DND-41 (cell line): ENCODE results near the gene ARHGAP26.

Experiments used
- ATAC-seq: fragments of 200-7000 bp; cut with Tn5 transposase; 3 replicates; pipeline ENCODE4 v1.9.1; 2021; ENCODE audit warnings: low read depth; ENCODE audit not compliant: insufficient read depth
- DNase-seq: peaks from one replicate; pipeline ENCODE4 v3.0.0-alpha.2; 2020
- H2AFZ ChIP-seq: 2 replicates; pipeline ENCODE4 v1.6.0; 2012; ENCODE audit warnings: low read depth, low read length
- H3K27ac ChIP-seq: 2 replicates; pipeline ENCODE4 v1.5.1; 2012; ENCODE audit warnings: low read length, inconsistent platforms
- H3K27me3 ChIP-seq: fragments of 200-600 bp; sonication (generic); 2 replicates; pipeline ENCODE4 v1.6.0; 2012; ENCODE audit warnings: low read length, mild to moderate bottlenecking, inconsistent platforms; ENCODE audit not compliant: insufficient read depth, poor library complexity
- H3K36me3 ChIP-seq: 2 replicates; pipeline ENCODE4 v1.5.1; 2012; ENCODE audit warnings: low read length, inconsistent platforms; ENCODE audit not compliant: insufficient read depth
- H3K4me1 ChIP-seq: 2 replicates; pipeline ENCODE4 v1.5.1; 2012; ENCODE audit warnings: mild to moderate bottlenecking, low read length; ENCODE audit not compliant: insufficient read depth
- H3K4me2 ChIP-seq: 2 replicates; pipeline ENCODE4 v1.6.0; 2012; ENCODE audit warnings: mild to moderate bottlenecking, moderate library complexity, low read length, inconsistent platforms; ENCODE audit not compliant: insufficient read depth
- H3K4me3 ChIP-seq, 2 experiments: fragments of 200-600 bp in 1 of 2; shearing (Covaris generic) in 1 of 2; 2 replicates each; pipeline ENCODE4 v1.5.1; 2012 to 2016; ENCODE audit warnings: inconsistent platforms in 2 of 2, low read length in 2 of 2, mild to moderate bottlenecking in 2 of 2, low read depth in 1 of 2, moderate library complexity in 1 of 2
- H3K79me2 ChIP-seq: 2 replicates; pipeline ENCODE4 v1.6.0; 2012; ENCODE audit warnings: low read length, inconsistent platforms; ENCODE audit not compliant: insufficient read depth
- H3K9ac ChIP-seq: 2 replicates; pipeline ENCODE4 v1.6.0; 2012; ENCODE audit warnings: low read depth, mild to moderate bottlenecking, inconsistent platforms, low read length, moderate library complexity
- H3K9me3 ChIP-seq: 2 replicates; pipeline ENCODE4 v1.5.1; 2012; ENCODE audit warnings: low read length, moderate library complexity, mild to moderate bottlenecking, inconsistent platforms; ENCODE audit not compliant: insufficient read depth, severe bottlenecking
- H4K20me1 ChIP-seq: 2 replicates; pipeline ENCODE4 v1.6.0; 2012; ENCODE audit warnings: low read length; ENCODE audit not compliant: insufficient read depth
- CTCF ChIP-seq: IDR thresholded peaks from 2 replicates; pipeline ENCODE4 v1.5.1; 2012; ENCODE audit warnings: borderline replicate concordance, low read length, moderate library complexity, mild to moderate bottlenecking; ENCODE audit not compliant: poor library complexity, severe bottlenecking; ENCODE audit errors: extremely low read depth
- EZH2 ChIP-seq: IDR thresholded peaks from 3 replicates; pipeline ENCODE4 v1.6.1; 2012; ENCODE audit warnings: borderline replicate concordance, low read depth, mild to moderate bottlenecking, moderate library complexity, low read length, inconsistent platforms; ENCODE audit not compliant: severe bottlenecking

The ARHGAP26 gene

GRCh38 chr5:143267186-143267585 lies 497.0 kb downstream of the ARHGAP26 start:
- no peak overlapping the region for H3K4me3 ChIP-seq
- H3K36me3 ChIP-seq = no peaks in the 10 kb centered on the region
- no peak for DNase-seq

GRCh38 chr5:143268388-143268787 lies 498.2 kb downstream of the ARHGAP26 start:
- H3K79me2 ChIP-seq = no peaks in the 10 kb centered on the region
- H4K20me1 ChIP-seq = no peaks in the 10 kb centered on the region
- ATAC-seq (no peak), DNase-seq (no peak)
- H3K9me3 ChIP-seq = peaks cover 7% of the 10 kb centered on the region
- no peak for TF ChIP-seq CTCF
- TF ChIP-seq EZH2 = no peak
- no peaks in the 10 kb centered on the region for H3K4me1 ChIP-seq
- H3K4me2 ChIP-seq = no peak overlapping the region
- H2AFZ ChIP-seq = no peak overlapping the region
- no peak overlapping the region for H3K27ac ChIP-seq
- H3K9ac ChIP-seq = no peak overlapping the region
- H3K36me3 ChIP-seq = no peaks in the 10 kb centered on the region
- no peak overlapping the region for H3K4me3 ChIP-seq
- no peaks in the 10 kb centered on the region for H3K27me3 ChIP-seq

More at GRCh38 chr5:143267186-143267585, 497.0 kb downstream of the ARHGAP26 start:
- Histone ChIP-seq H3K27me3 (no peaks in the 10 kb centered on the region), H3K9ac (no peak overlapping the region), H3K4me2 (no peak overlapping the region), H3K9me3 (peaks cover 7% of the 10 kb centered on the region), H4K20me1 (no peaks in the 10 kb centered on the region), H3K27ac (no peak overlapping the region), H3K4me1 (no peaks in the 10 kb centered on the region), H2AFZ (no peak overlapping the region), H3K79me2 (no peaks in the 10 kb centered on the region)
- ATAC-seq = no peak
- TF ChIP-seq CTCF = no peak
- no peak for TF ChIP-seq EZH2

DNA sequence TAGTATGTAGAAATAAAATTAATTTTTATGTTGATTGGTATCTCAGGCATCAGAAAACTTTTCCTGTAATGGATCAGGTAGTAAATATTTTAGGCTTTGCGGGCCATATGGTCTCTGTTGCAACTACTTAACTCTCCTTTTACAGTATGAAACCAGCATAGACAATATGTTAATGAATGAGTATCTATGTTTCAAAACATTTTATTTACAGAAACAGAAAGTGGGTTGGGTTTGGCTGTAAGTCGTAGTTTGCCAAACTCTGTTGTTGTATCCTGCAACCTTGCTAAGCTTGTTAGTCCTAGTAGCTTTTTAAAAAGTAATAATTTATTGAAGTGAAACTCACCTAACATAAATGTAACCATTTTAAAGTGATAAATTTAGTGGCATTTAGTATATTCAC lies 501.3 kb downstream of the ARHGAP26 start:
- ATAC-seq (no peak), DNase-seq (no peak)
- peaks cover 7% of the 10 kb centered on the region for H3K9me3 ChIP-seq
- no peak overlapping the region for H3K9ac ChIP-seq
- no peaks in the 10 kb centered on the region for H3K4me1 ChIP-seq
- H2AFZ ChIP-seq = no peak overlapping the region
- no peaks in the 10 kb centered on the region for H4K20me1 ChIP-seq
- H3K4me2 ChIP-seq = no peak overlapping the region
- no peak overlapping the region for H3K27ac ChIP-seq
- H3K36me3 ChIP-seq = peaks cover 7% of the 10 kb centered on the region; the same call in 1 of the 2 replicates
- no peaks in the 10 kb centered on the region for H3K27me3 ChIP-seq
- H3K4me3 ChIP-seq = no peak overlapping the region
- TF ChIP-seq CTCF (no peak), EZH2 (no peak)
- H3K79me2 ChIP-seq = no peaks in the 10 kb centered on the region

DNA sequence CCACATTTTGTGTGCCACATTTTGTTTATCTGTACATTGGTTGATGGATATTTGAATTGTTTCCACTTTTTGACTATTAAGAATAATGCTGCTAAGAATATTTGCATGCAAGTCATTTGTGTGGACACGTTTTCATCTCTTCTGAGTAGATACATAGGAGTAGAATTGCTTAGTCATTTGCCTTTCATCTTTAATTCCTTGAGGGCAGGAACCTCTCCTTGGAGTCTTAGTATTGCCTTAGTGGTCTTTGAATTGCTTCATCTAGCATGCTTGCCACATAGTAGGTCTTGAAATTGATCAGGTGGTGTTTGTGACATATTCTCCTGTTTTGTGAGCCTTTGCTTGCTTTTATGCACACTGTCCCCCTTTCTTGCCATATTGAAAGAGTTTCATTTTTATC lies 504.8 kb downstream of the ARHGAP26 start:
- TF ChIP-seq CTCF (no peak), EZH2 (no peak)
- no peak overlapping the region for H3K4me3 ChIP-seq
- no peak overlapping the region for H3K4me2 ChIP-seq
- H4K20me1 ChIP-seq = peaks cover 3% of the 10 kb centered on the region; the same call in 1 of the 2 replicates
- H3K36me3 ChIP-seq = peaks cover 30% of the 10 kb centered on the region
- ATAC-seq = no peak
- 0 out of 2 replicates have a peak, but pooled peaks cover 3% of the 10 kb centered on the region for H3K79me2 ChIP-seq
- DNase-seq = no peak
- H3K4me1 ChIP-seq = no peaks in the 10 kb centered on the region
- no peak overlapping the region for H3K9ac ChIP-seq
- no peak overlapping the region for H2AFZ ChIP-seq
- no peak overlapping the region; the same call in 1 of the 2 replicates for H3K27ac ChIP-seq
- no peaks in the 10 kb centered on the region for H3K27me3 ChIP-seq
- H3K9me3 ChIP-seq = peaks cover 4% of the 10 kb centered on the region
